K562 (cell line): ENCODE results near the gene CPED1. TPM values are rescaled to one million over a fixed set of nuclear protein-coding genes. Genes with fewer than 3 reads are reported as not detected.
A peak's percentile ranks its signal among the peaks of the same experiment; 100 is the strongest.

Source experiments
- C11orf30 ChIP-seq: fragments of 450-650 bp; IDR thresholded peaks from 2 replicates; pipeline ENCODE4 v1.6.1; 2016; ENCODE audit warnings: low read depth, mild to moderate bottlenecking
- CHD4 ChIP-seq: fragments of 200-600 bp; sonication (generic); IDR thresholded peaks from 3 replicates; pipeline ENCODE4 v1.6.1; 2012; ENCODE audit warnings: low read depth, mild to moderate bottlenecking, mixed read lengths, low read length, inconsistent platforms; ENCODE audit not compliant: insufficient read depth, insufficient replicate concordance, poor library complexity, severe bottlenecking
- GTF3C2 ChIP-seq: IDR thresholded peaks from 3 replicates; pipeline ENCODE4 v1.6.1; 2011; ENCODE audit warnings: borderline replicate concordance, mild to moderate bottlenecking, moderate library complexity; ENCODE audit not compliant: insufficient read length; ENCODE audit errors: extremely low read depth
- MXD1 ChIP-seq: fragments of 250-450 bp; sonication (Bioruptor Pico); IDR thresholded peaks from 2 replicates; pipeline ENCODE4 v1.8.0; 2021; ENCODE audit warnings: borderline replicate concordance, mild to moderate bottlenecking, moderate library complexity; ENCODE audit not compliant: poor library complexity, severe bottlenecking
- SOX6 ChIP-seq: fragments of 450-650 bp; IDR thresholded peaks from 2 replicates; pipeline ENCODE4 v1.6.1; 2014; ENCODE audit warnings: mild to moderate bottlenecking
- ZNF316 ChIP-seq: fragments of 450-650 bp; IDR thresholded peaks from 2 replicates; pipeline ENCODE4 v1.6.1; 2016
- ZNF717 ChIP-seq: fragments of 250-450 bp; sonication (Bioruptor Pico); IDR thresholded peaks from 2 replicates; pipeline ENCODE4 v1.5.0; 2021
- polyA plus RNA-seq, 8 experiments: library from polyadenylated mRNA; depleted of rRNA in 4 of 8; stranded (reverse) in 5 of 8; unstranded in 3 of 8; fragments of >200 nt; fragmentation: Nextera tagmentation in 2 of 8; fragmentation: Illumina TruSeq in 1 of 8; extraction: Ambion mirVana in 2 of 8; extraction: Trizol in 1 of 8; gene quantifications; 2 replicates each; pipeline versions ENCODE4 v1.2.1 to v1.2.3, GENCODE V29; 2011 to 2014; ENCODE audit warnings: inconsistent platforms in 1 of 8, missing spikeins in 1 of 8
- total RNA-seq, 7 experiments: library from RNA; depleted of rRNA in 6 of 7; stranded (reverse); fragments of >200 nt in 6 of 7; fragmentation: Illumina TruSeq in 2 of 7; extraction: Trizol in 2 of 7; gene quantifications; 2 replicates each; pipeline versions ENCODE4 v1.2.1 to v1.2.3, GENCODE V29; 2011 to 2021; ENCODE audit warnings: low replicate concordance in 1 of 7
- TF ChIP-seq, protein P1 (sequence below): fragments of 450-650 bp; formaldehyde crosslinking; IDR thresholded peaks from 2 replicates; pipeline ENCODE4 v1.4.0; 2020; ENCODE audit warnings: mild to moderate bottlenecking, moderate library complexity

Gene CPED1
- total and polyA plus RNA-seq, 9 of the 15 experiments (the other 6 are each of a cell fraction or from before 2014, with no cell fraction given): 195 to 393 (median 290) TPM

- TF ChIP-seq GTF3C2: no peak
- TF ChIP-seq, protein P1, sequence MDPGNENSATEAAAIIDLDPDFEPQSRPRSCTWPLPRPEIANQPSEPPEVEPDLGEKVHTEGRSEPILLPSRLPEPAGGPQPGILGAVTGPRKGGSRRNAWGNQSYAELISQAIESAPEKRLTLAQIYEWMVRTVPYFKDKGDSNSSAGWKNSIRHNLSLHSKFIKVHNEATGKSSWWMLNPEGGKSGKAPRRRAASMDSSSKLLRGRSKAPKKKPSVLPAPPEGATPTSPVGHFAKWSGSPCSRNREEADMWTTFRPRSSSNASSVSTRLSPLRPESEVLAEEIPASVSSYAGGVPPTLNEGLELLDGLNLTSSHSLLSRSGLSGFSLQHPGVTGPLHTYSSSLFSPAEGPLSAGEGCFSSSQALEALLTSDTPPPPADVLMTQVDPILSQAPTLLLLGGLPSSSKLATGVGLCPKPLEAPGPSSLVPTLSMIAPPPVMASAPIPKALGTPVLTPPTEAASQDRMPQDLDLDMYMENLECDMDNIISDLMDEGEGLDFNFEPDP: no peak
- TF ChIP-seq C11orf30: peak; percentile 47; the same call in 1 of the 2 replicates
- TF ChIP-seq ZNF316: peak; percentile 66
- no peak for TF ChIP-seq ZNF717 (CRISPR knock-in tag)
- peak; percentile 18; the same call in 1 of the 2 replicates for TF ChIP-seq SOX6
- no peak for TF ChIP-seq CHD4
- TF ChIP-seq MXD1 (CRISPR knock-in tag): no peak
These were observed 318.6 kb downstream of the CPED1 start (continued) for GRCh38 chr7:121307021-121307574.
